NCI-H2107 (cell line): ENCODE data around the gene CBX2.
"Not testable (repeated sequence)": the region's sequence is repeated elsewhere in the genome, so short reads cannot be mapped to it uniquely, and the experiment has no call there.

ENCODE experiments used
- DNase-seq: peaks from one replicate; lab custom pipeline; 2025; lab: John Stamatoyannopoulos, UW

CBX2 gene

GRCh38 chr17:79742951-79743476 lies 34.9 kb upstream of the CBX2 start:
- DNase-seq: no peak

- no peak for DNase-seq
Observed at GRCh38 chr17:79743614-79744013, 34.3 kb upstream of the CBX2 start.

- DNase-seq: no peak
Observed at GRCh38 chr17:79745641-79746105, 32.3 kb upstream of the CBX2 start.

GRCh38 chr17:79746889-79747507 lies 30.9 kb upstream of the CBX2 start:
- DNase-seq: no peak

GRCh38 chr17:79747508-79748294 lies 30.2 kb upstream of the CBX2 start:
- no peak for DNase-seq

- no peak for DNase-seq
Observed at GRCh38 chr17:79748295-79749099, 29.5 kb upstream of the CBX2 start.

GRCh38 chr17:79749156-79749815 lies 28.7 kb upstream of the CBX2 start:
- no peak for DNase-seq

- DNase-seq: no peak
Observed at GRCh38 chr17:79749958-79750357, 28.0 kb upstream of the CBX2 start.

GRCh38 chr17:79750650-79751545 lies 27.1 kb upstream of the CBX2 start:
- DNase-seq: no peak

GRCh38 chr17:79752175-79752574 lies 25.8 kb upstream of the CBX2 start:
- no peak for DNase-seq

- DNase-seq: no peak
Observed at GRCh38 chr17:79754370-79754769, 23.6 kb upstream of the CBX2 start.

- not testable (repeated sequence) for DNase-seq
Observed at GRCh38 chr17:79754903-79755302, 23.0 kb upstream of the CBX2 start.

GRCh38 chr17:79755591-79755990 lies 22.4 kb upstream of the CBX2 start:
- no peak for DNase-seq

GRCh38 chr17:79757140-79757745 lies 20.7 kb upstream of the CBX2 start:
- no peak for DNase-seq

- DNase-seq: no peak
Observed at GRCh38 chr17:79758271-79758670, 19.7 kb upstream of the CBX2 start.

- DNase-seq: no peak
Observed at GRCh38 chr17:79760197-79760906, 17.6 kb upstream of the CBX2 start.

GRCh38 chr17:79761894-79762589 lies 15.9 kb upstream of the CBX2 start:
- no peak for DNase-seq

GRCh38 chr17:79765708-79766107 lies 12.2 kb upstream of the CBX2 start:
- no peak for DNase-seq
